ENCODE data around the gene ALCAM.
"Not testable (repeated sequence)": the region's sequence is repeated elsewhere in the genome, so short reads cannot be mapped to it uniquely, and the experiment has no call there.

Gene ALCAM

GRCh38 chr3:105582015-105582414 lies 215.3 kb downstream of the ALCAM start:
- no peak overlapping the region for H3K4me3 ChIP-seq (ENCODE audit: low read length)
- TF ChIP-seq CTCF (IDR thresholded peaks at IDR 0.05; ENCODE audit: insufficient read depth, low read depth, low read length, missing control alignments): no peak
- no peak for DNase-seq (ENCODE audit: low read depth)

DNA sequence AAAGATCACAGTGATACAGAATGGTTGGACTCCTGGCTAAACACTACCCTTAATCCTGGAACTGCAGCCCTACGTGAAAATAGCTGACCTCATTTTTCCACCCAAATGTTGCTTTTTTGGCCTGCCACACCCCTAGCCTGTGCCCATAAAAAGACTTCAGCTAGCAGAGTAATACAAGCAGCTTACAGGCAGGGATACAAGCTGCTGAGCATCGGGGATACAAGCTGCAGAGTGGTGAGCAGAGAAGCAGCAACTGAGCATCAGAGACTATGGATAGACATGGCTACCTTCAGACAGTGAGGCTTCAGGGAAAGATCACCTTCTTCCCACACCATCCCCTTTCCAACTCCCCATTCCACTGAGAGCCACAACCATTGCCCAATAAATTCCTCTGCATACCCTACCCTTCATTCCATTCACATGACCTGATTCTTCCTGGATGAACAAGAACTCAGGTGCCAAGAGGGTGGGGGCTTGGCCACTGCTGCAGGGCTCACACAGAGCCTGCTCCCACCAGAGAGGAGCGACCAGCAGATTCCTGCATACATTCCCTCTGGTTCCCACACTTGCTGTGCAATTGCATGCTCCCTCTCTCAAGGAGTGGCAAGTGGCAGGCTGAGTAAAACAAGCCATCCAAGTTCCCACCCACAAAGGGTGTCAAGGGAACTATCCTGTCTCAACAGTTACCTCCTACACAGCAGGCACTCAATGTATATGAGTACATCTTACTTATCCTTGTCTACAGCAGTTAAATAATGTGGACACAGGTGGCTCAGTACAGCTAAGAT lies 217.5 kb downstream of the ALCAM start:
- TF ChIP-seq CTCF (IDR thresholded peaks at IDR 0.05; ENCODE audit: insufficient read depth, low read depth, low read length, missing control alignments): no peak
- DNase-seq (ENCODE audit: low read depth): peak; percentile 57
- no peak overlapping the region for H3K4me3 ChIP-seq (ENCODE audit: low read length)

GRCh38 chr3:105593315-105593714 lies 226.6 kb downstream of the ALCAM start:
- DNase-seq (ENCODE audit: low read depth): no peak
- H3K4me3 ChIP-seq (ENCODE audit: low read length): no peak overlapping the region
- no peak for TF ChIP-seq CTCF (IDR thresholded peaks at IDR 0.05; ENCODE audit: insufficient read depth, low read depth, low read length, missing control alignments)

GRCh38 chr3:105594219-105594618 lies 227.5 kb downstream of the ALCAM start:
- TF ChIP-seq CTCF (IDR thresholded peaks at IDR 0.05; ENCODE audit: insufficient read depth, low read depth, low read length, missing control alignments): no peak
- peak; percentile 49 for DNase-seq (ENCODE audit: low read depth)
- no peak overlapping the region for H3K4me3 ChIP-seq (ENCODE audit: low read length)

DNA sequence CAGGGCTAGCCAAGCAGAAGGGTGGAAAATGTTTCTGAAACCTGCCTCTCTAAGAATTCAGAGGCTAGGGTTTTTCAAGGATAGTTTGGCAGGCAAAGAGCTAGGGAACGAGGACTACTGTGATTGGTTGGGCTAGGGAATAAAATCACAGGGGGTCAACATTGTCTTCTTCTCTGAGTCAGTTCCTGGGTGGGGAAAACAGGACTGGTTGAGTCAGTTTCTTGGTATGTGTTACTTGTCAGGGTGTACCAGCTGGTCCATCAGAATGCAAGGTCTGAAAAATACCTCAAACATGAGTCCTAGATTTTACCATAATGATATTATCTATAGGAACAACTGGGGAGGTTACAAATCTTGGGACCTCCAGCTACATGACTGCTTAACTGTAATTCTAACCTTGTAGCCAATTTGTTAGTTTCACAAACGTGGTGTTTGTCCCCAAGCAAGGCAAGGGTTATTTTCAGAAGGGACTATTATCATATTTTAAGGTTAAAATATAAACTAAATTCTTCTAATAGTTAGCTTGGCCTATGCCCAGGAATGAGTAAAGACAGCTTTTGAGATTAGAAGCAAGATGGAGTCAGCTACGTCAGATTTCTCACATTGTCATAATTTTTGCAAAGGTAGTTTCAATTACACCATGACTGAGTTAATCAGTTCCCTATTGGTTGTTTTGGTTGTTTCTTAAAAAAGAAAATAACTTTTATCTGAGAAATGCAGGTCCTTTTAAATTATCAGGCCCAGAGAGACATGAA lies 231.5 kb downstream of the ALCAM start:
- DNase-seq (ENCODE audit: low read depth): peak; percentile 91
- H3K4me3 ChIP-seq (ENCODE audit: low read length): no peak overlapping the region
- no peak for TF ChIP-seq CTCF (IDR thresholded peaks at IDR 0.05; ENCODE audit: insufficient read depth, low read depth, low read length, missing control alignments)

GRCh38 chr3:105599350-105599749 lies 232.6 kb downstream of the ALCAM start:
- DNase-seq (ENCODE audit: low read depth): no peak
- H3K4me3 ChIP-seq (ENCODE audit: low read length): no peak overlapping the region
- TF ChIP-seq CTCF (IDR thresholded peaks at IDR 0.05; ENCODE audit: insufficient read depth, low read depth, low read length, missing control alignments): no peak

GRCh38 chr3:105601756-105602155 lies 235.0 kb downstream of the ALCAM start:
- not testable (repeated sequence) for DNase-seq (ENCODE audit: low read depth); H3K4me3 ChIP-seq (ENCODE audit: low read length)

- DNase-seq (ENCODE audit: low read depth); H3K4me3 ChIP-seq (ENCODE audit: low read length): not testable (repeated sequence)
These were observed 235.6 kb downstream of the ALCAM start for GRCh38 chr3:105602286-105602685.

DNA sequence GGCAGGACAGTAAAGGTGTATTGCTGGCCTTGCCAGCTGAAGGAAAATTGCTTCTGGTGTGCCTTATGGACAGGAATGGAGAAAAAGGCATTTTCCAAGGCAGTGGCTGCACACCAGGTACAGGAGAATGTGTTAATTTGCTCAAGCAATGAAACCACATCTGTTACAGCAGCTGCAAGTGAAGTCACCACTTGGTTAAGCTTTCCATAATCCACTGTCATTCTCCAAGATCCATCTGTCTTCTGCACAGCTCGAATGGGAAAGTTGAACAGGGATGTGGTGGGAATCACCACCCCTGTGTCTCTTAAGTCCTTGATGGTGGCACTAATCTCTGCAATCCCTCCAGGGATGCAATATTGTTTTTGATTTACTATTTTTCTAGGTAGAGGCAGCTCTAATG lies 236.8 kb downstream of the ALCAM start:
- not testable (repeated sequence) for H3K4me3 ChIP-seq (ENCODE audit: low read length)

More for the DNA sequence above, 236.8 kb downstream of the ALCAM start:
- DNase-seq (ENCODE audit: low read depth): not testable (repeated sequence)

Data from epithelial cell of esophagus (primary cell).